Activated CD4-positive, alpha-beta T cell treated with anti-CD3 and anti-CD28 coated beads, Interleukin-2, Interleukin-4, amounts not matched to agents 100 ng/mL and 50 ng/mL, durations not matched to agents 16 hours and 8 hours (primary cell): ENCODE data around the gene AKAP5.

Source experiments
- DNase-seq: peaks from one replicate; pipeline ENCODE4 v3.0.0-alpha.2; 2020; ENCODE audit warnings: low spot score

AKAP5 gene

DNA sequence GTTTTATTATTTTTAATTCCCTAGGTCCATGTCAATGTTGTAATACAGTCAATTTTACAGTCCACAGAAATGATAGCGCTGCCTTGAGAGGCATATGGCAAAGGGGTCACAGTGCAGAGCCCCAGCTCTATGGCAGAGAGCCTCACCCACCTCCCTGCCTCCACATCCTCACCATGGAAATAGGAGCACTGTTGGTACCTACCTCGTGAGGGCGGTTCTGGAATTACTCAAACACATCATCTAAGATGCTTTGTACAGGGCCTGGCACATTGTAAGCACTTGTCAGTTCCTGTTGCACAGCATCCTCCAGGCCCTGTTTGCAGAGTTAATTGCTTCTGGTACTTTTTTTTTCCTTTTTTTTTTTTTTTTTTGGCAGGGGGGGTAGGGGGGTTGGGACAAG lies 4.1 kb upstream of the AKAP5 start:
- no peak for DNase-seq

- no peak for DNase-seq
Observed at GRCh38 chr14:64463195-64463594, 2.1 kb upstream of the AKAP5 start.

- DNase-seq = no peak
Observed at GRCh38 chr14:64463873-64464272, 1.4 kb upstream of the AKAP5 start.

DNA sequence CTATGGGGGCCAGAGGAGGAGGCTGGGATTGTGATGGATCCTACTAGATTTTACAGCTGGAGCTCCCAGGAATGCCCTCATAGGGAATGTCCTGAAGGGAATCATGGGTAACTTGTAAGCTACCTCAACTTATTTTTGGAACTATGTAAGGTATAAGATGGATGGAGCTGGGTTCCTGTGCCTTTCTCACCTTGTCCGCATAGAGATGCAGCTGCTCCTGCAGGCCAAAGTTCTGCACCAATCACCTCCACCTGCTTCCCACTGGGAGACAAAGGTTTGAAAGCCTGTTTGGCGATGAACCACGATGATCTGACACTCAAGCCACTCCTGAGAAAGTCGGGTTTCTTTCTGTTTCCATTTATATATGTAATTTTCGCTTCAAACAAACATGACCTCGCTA lies 648 bp upstream of the AKAP5 start:
- no peak for DNase-seq

GRCh38 chr14:64465831-64466554 lies 694 bp downstream of the AKAP5 start:
- no peak for DNase-seq

GRCh38 chr14:64467101-64467500 lies 1.8 kb downstream of the AKAP5 start:
- no peak for DNase-seq

DNA sequence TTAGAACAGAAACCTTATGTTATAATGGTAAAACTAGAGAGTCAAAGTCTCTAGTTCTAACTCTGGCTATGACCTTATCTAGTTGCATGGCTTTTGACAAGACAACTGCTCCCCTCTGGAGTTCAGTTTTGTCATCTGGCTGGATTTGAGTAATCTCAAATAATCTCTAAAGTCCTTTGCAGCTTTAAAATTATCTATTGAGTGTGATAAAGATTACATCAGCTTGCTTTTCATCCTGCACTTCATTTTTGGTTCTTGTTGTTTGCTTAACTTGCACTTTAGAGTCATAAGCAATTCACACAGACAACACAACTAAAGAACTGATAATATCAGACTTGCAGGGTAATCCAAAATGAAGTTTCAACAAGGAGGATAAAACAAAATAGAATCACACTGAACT lies 2.3 kb downstream of the AKAP5 start:
- peak; percentile 35 for DNase-seq

GRCh38 chr14:64468451-64468850 lies 3.2 kb downstream of the AKAP5 start:
- DNase-seq = no peak

GRCh38 chr14:64474041-64474440 lies 8.7 kb downstream of the AKAP5 start:
- DNase-seq = no peak

- no peak for DNase-seq
Observed at GRCh38 chr14:64474698-64475097, 9.4 kb downstream of the AKAP5 start.

GRCh38 chr14:64475585-64476273 lies 10.4 kb downstream of the AKAP5 start:
- no peak for DNase-seq

- DNase-seq = no peak
Observed at GRCh38 chr14:64476438-64476837, 11.1 kb downstream of the AKAP5 start.

GRCh38 chr14:64478634-64479250 lies 13.4 kb downstream of the AKAP5 start:
- no peak for DNase-seq

- DNase-seq = no peak
Observed at GRCh38 chr14:64488590-64489099, 23.3 kb downstream of the AKAP5 start.

DNA sequence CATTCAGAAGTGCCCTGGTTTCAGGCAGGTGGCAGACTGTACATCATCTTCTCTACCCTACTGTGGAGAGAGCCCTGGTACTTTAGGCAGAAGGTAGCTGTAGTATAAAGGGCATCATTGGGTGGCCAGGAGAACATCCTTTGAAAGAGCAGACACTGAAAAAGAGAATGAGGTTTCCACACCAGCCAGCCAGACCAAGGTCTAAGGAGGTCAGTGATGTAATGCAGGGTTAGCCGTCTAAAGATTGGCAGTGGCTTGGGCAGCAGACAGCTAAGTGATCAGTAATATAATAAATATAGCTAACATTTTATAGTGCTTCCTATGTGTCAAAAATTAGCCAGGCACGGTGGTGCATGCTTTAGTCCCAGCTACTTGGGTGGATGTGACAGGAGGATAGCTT lies 26.3 kb downstream of the AKAP5 start:
- no peak for DNase-seq

GRCh38 chr14:64493455-64493854 lies 28.2 kb downstream of the AKAP5 start:
- DNase-seq = no peak

GRCh38 chr14:64495252-64495651 lies 30.0 kb downstream of the AKAP5 start:
- DNase-seq = no peak

DNA sequence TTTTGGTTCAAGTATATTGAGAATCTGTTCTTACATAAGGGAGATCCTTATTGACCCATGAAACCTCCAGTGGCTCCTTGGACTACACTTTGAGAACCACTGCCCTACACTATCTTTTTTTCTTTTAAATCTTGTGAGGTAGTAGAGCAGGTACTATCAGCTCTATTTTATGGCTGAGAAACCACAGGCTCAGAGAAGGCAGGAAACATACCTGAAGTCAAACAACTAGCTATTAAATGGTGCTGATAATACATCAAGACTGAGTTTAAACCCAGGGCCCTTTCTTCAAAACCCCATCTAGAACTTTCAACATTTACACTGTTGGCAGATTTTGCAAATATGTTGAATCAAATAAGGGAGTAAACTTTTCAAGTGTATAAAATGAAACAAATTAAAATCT lies 31.5 kb downstream of the AKAP5 start:
- DNase-seq = no peak

- no peak for DNase-seq
Observed at GRCh38 chr14:64500088-64500487, 34.8 kb downstream of the AKAP5 start.

DNA sequence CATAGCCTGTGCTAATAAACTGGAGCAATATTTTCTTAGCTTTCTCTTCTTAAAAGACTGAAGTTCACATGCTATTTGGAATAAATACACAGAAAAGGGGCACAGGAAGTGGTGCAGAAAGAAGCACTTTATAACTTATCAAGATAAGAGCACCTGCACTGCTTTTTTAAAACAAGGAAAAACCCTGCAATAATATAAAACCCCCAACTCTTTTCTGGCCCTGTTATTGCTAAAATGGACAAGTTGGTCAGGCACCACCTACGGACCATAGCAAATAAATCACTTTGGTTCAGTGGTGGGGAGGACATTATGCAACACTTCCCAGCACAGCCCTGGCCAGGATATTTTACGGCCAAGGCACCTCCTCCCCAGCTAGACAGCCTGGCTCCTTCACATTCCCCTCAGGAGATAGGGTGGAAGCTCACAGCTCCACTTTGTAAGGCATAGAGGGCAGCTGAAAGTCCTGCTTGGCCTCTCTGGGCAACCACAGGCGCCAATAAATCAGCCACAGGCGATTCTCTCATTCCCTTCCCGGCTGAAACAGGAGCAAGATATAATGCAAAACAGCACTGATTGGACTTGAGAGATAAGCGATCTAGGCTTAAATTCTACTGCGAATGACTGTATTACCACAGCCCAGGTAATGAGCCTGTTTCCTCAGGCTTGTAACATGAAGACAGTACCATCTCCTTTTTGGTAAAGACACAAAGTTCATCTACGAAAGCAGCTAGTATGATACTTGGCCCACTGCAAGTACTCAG lies 36.3 kb downstream of the AKAP5 start:
- DNase-seq = no peak

- no peak for DNase-seq
Observed at GRCh38 chr14:64502456-64502855, 37.2 kb downstream of the AKAP5 start.

GRCh38 chr14:64502887-64503433 lies 37.7 kb downstream of the AKAP5 start:
- no peak for DNase-seq
